Large intestine (tissue), 3 donors: Measurements from ENCODE around the gene HYAL4. TPM values are rescaled to one million over a fixed set of nuclear protein-coding genes. Genes with fewer than 3 reads are reported as not detected.
"Not testable (repeated sequence)": the region's sequence is repeated elsewhere in the genome, so short reads cannot be mapped to it uniquely, and the experiment has no call there.

Source experiments
- DNase-seq, 2 donors: peaks; one replicate each; pipeline versions ENCODE4 v3.0.0 to v3.0.0-alpha.2; 2013
- H3K27ac ChIP-seq: one replicate; pipeline ENCODE4 v1.5.1; 2013; ENCODE audit warnings: low read length
- H3K27me3 ChIP-seq: 2 replicates; pipeline ENCODE4 v1.6.1; 2013; ENCODE audit warnings: low read length; ENCODE audit not compliant: control insufficient read depth, insufficient read depth
- H3K36me3 ChIP-seq: 2 replicates; pipeline ENCODE4 v1.6.1; 2013; ENCODE audit warnings: low read length; ENCODE audit not compliant: control insufficient read depth, insufficient read depth
- H3K4me1 ChIP-seq: one replicate; pipeline ENCODE4 v1.6.1; 2013; ENCODE audit warnings: low read length; ENCODE audit not compliant: control insufficient read depth, insufficient read depth
- H3K4me3 ChIP-seq: one replicate; pipeline ENCODE4 v1.5.1; 2013; ENCODE audit warnings: low read length
- H3K9me3 ChIP-seq: one replicate; pipeline ENCODE4 v1.6.1; 2013; ENCODE audit warnings: mild to moderate bottlenecking, low read depth, low read length, moderate library complexity; ENCODE audit not compliant: control insufficient read depth
- WGBS: methylation state at CpG from one replicate; pipeline ENCODE4 v1.1.5; 2013; ENCODE audit warnings: low lambda C conversion rate; ENCODE audit not compliant: insufficient coverage; 5-methylcytosine and 5-hydroxymethylcytosine counted together
- polyA plus RNA-seq: library from polyadenylated mRNA; unstranded; fragments of 120-200 nt; gene quantifications from one replicate; pipeline ENCODE4 v1.2.1, GENCODE V29; 2013

The HYAL4 gene
- polyA plus RNA-seq, 1 donor: not detected

DNA sequence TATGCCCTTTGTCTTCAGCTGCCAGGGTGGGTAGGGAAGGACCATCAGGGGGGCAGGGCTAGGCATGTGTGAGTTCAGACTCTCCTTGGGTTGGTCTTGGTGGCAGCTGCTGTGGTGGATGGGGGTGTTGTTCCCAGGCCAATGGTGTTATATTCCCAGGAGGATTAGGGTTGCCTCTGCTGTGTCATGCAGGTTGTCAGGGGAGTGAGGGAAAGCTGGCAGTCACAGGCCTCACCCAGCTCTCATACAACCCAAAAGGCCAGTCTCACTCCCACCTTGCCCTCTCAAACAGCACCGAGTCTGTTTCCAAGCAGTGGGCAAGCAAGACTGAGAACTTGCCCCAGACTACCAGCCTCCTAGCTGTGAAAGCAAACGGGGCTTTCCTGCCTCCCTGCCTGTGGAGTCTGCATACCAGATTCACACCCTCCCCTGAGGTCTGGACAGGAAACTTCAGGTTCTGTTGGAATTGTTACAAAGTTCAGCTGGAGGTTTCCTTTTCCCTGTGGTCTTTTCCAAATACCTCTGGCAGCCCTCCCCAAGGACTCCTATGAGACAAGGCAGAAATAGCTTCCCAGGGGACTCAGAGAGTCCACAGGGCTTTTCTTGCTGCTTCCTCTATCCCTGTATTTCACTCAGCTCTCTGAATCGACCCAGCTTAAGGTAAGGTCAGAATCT lies 1.4 kb downstream of the HYAL4 start:
- DNase-seq: no peak
- no peaks in the 10 kb centered on the region for H3K4me1 ChIP-seq
- H3K36me3 ChIP-seq: no peaks in the 10 kb centered on the region
- H3K9me3 ChIP-seq: no peaks in the 10 kb centered on the region
- no peaks in the 10 kb centered on the region for H3K27me3 ChIP-seq
- no peak overlapping the region for H3K4me3 ChIP-seq
- H3K27ac ChIP-seq: no peak overlapping the region
- no CpG with 5 or more reads among the region's 3 CpGs for WGBS

GRCh38 chr7:123847868-123848267 lies 2.9 kb downstream of the HYAL4 start:
- no peaks in the 10 kb centered on the region for H3K9me3 ChIP-seq
- H3K4me1 ChIP-seq: no peaks in the 10 kb centered on the region
- no peak overlapping the region for H3K4me3 ChIP-seq
- H3K36me3 ChIP-seq: no peaks in the 10 kb centered on the region
- no CpG with 5 or more reads among the region's 1 CpG for WGBS
- H3K27me3 ChIP-seq: no peaks in the 10 kb centered on the region
- no peak overlapping the region for H3K27ac ChIP-seq
- no peak for DNase-seq

DNA sequence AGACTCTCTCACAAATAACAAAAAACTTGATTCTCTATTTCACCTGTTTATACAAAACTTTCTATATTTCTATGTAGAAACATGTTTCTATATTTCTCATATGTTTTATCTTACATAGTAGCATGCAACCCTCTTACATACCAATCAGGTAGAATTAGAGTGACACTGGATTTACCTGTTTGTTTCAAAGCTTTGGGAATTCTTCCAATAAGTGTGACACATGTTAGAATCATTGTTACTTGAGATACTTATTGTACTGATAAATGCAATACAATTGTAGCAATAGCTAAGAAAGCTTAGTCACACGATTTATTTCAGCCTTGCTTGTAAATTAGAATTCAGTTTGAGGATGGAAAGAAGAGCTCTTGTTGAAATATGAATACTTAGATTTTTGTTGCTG lies 4.9 kb downstream of the HYAL4 start:
- Histone ChIP-seq H3K4me3 (no peak overlapping the region), H3K27ac (no peak overlapping the region), H3K4me1 (no peaks in the 10 kb centered on the region), H3K9me3 (no peaks in the 10 kb centered on the region), H3K36me3 (no peaks in the 10 kb centered on the region), H3K27me3 (no peaks in the 10 kb centered on the region)
- no peak for DNase-seq
- no CpG with 5 or more reads among the region's 1 CpG for WGBS

DNA sequence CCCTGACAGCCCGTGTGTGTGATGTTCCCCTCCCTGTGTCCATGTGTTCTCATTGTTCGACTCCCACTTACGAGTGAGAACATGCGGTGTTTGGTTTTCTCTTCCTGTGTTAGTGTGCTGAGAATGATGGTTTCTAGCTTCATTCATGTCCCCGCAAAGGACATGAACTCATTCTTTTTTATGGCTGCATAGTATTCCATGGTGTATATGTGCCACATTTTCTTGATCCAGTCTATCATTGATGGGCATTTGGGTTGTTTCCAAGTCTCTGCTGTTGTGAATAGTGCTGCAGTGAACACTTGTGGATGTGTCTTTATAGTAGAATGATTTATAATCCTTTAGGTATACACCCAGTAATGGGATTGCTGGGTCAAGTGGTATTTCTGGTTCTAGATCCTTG lies 6.4 kb downstream of the HYAL4 start:
- not testable (repeated sequence) for H3K4me1 ChIP-seq, H3K27ac ChIP-seq, H3K27me3 ChIP-seq, H3K9me3 ChIP-seq, DNase-seq, H3K4me3 ChIP-seq, H3K36me3 ChIP-seq
- WGBS: no CpG with 5 or more reads among the region's 5 CpGs

- not testable (repeated sequence) for H3K9me3 ChIP-seq, H3K4me3 ChIP-seq, DNase-seq, H3K27me3 ChIP-seq, H3K4me1 ChIP-seq, H3K36me3 ChIP-seq, H3K27ac ChIP-seq
- WGBS: 80% methylated on average over 2 of the region's 2 CpGs
Measured at GRCh38 chr7:123854291-123854690, 9.3 kb downstream of the HYAL4 start.

DNA sequence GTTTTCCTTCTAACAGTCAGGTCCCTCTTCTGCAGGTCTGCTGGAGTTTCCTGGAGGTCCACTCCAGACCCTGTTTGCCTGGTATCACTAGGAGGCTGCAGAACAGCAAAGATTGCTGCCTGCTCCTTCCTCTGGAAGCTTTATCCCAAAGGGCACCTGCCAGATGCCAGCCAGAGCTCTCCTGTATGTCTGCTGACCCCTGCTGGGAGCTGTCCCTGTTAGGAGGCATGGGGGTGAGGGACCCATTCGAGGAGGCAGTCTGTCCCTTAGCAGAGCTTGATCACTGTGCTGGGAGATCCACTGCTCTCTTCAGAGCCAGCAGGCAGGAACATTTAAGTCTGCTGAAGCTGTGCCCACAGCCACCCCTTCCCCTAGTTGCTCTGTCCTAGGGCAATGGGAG lies 11.5 kb downstream of the HYAL4 start:
- not testable (repeated sequence) for H3K27ac ChIP-seq, DNase-seq, H3K4me3 ChIP-seq, H3K9me3 ChIP-seq, H3K36me3 ChIP-seq, H3K27me3 ChIP-seq, H3K4me1 ChIP-seq
- no CpG with 5 or more reads among the region's 1 CpG for WGBS

DNA sequence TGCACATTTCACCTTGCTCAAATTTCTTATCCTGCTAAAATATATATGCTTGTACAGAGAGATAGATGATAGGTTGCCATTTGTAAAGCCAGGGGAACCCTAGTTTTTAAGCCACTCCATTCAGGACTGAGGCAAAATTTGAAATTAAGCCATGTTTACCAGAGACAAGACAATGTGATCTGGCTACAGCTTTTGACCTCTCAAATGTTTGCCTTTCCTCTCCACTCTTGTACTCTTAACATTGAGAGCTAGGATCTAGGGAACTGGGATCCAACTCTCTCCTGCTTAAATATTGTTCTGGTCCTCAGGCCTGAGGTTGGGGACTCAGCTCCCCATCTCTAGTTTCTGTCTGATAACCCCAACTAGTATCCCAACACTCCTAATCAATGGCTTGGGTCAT lies 15.9 kb downstream of the HYAL4 start:
- H3K36me3 ChIP-seq: no peaks in the 10 kb centered on the region
- H3K9me3 ChIP-seq: no peaks in the 10 kb centered on the region
- peaks cover 16% of the 10 kb centered on the region for H3K4me1 ChIP-seq
- no peak for DNase-seq
- no peaks in the 10 kb centered on the region for H3K27me3 ChIP-seq
- no peak overlapping the region for H3K27ac ChIP-seq
- no peak overlapping the region for H3K4me3 ChIP-seq

GRCh38 chr7:123862775-123863174 lies 17.8 kb downstream of the HYAL4 start:
- Histone ChIP-seq H3K27ac (no peak overlapping the region), H3K4me3 (no peak overlapping the region), H3K4me1 (peaks cover 16% of the 10 kb centered on the region), H3K9me3 (no peaks in the 10 kb centered on the region), H3K36me3 (no peaks in the 10 kb centered on the region), H3K27me3 (no peaks in the 10 kb centered on the region)
- DNase-seq: no peak

DNA sequence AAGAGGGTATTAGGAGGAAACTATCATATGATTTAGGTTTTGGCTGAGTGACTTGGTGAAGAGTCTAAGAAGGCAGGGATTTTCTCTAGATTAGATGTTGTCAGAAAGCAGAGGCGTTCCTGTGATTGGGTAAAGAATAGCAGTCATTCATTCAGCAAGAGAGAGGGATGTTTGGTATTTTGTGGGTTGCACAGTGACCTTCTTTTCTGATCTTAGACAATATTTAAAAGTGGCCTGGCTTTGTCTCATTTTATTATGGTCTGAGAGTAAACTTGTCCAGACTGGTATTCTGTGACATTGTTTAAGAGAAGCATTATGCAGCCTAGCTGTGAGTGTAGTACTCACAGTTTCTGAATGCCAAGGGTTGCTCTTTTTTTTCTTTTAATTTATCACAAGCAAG lies 18.5 kb downstream of the HYAL4 start:
- WGBS: no CpG with 5 or more reads among the region's 1 CpG
- no peak for DNase-seq
- Histone ChIP-seq H3K27me3 (no peaks in the 10 kb centered on the region), H3K4me1 (peaks cover 16% of the 10 kb centered on the region), H3K36me3 (no peaks in the 10 kb centered on the region), H3K27ac (peak overlapping the region; percentile 42), H3K4me3 (no peak overlapping the region), H3K9me3 (no peaks in the 10 kb centered on the region)

GRCh38 chr7:123864012-123864411 lies 19.0 kb downstream of the HYAL4 start:
- Histone ChIP-seq H3K27ac (peak overlapping the region; percentile 42), H3K4me3 (no peak overlapping the region), H3K36me3 (no peaks in the 10 kb centered on the region), H3K27me3 (no peaks in the 10 kb centered on the region), H3K9me3 (no peaks in the 10 kb centered on the region), H3K4me1 (peaks cover 16% of the 10 kb centered on the region)
- DNase-seq: no peak
- no CpG with 5 or more reads among the region's 1 CpG for WGBS

- 60% methylated on average over 1 of the region's 3 CpGs for WGBS
- Histone ChIP-seq H3K36me3 (no peaks in the 10 kb centered on the region), H3K4me3 (no peak overlapping the region), H3K4me1 (peaks cover 16% of the 10 kb centered on the region), H3K9me3 (no peaks in the 10 kb centered on the region), H3K27ac (peak overlapping the region; percentile 42), H3K27me3 (no peaks in the 10 kb centered on the region)
- peak; percentile 52 to 82 for DNase-seq
Measured at GRCh38 chr7:123864436-123864835, 19.5 kb downstream of the HYAL4 start.
